CD4-positive, alpha-beta memory T cell (primary cell): Measurements from ENCODE around the gene RBMS3. TPM values are rescaled to one million over a fixed set of nuclear protein-coding genes. Genes with fewer than 3 reads are reported as not detected.
"Not testable (repeated sequence)": the region's sequence is repeated elsewhere in the genome, so short reads cannot be mapped to it uniquely, and the experiment has no call there.

Experiments
- CTCF ChIA-PET: fragments of 350-600 bp; sonication (Branson Sonifier 250); formaldehyde crosslinking; loops from one replicate; lab custom pipeline; 2021; ENCODE audit warnings: inconsistent platforms; ENCODE audit not compliant: partially characterized antibody; lab: Charles Lee
- POLR2A ChIA-PET: fragments of 350-600 bp; sonication (Branson Sonifier 250); formaldehyde crosslinking; loops from one replicate; lab custom pipeline; 2021; ENCODE audit not compliant: partially characterized antibody; lab: Charles Lee
- DNase-seq, 5 donors: peaks; one replicate each; pipeline versions ENCODE4 v3.0.0 to v3.0.0-alpha.2; 2020 to 2022; ENCODE audit warnings: mixed read lengths in 1 of 5
- H3K27ac ChIP-seq: one replicate; pipeline ENCODE4 v1.7.0; 2013; ENCODE audit warnings: low read depth, low read length
- H3K27me3 ChIP-seq: 2 replicates; pipeline ENCODE4 v1.7.0; 2013; ENCODE audit warnings: mild to moderate bottlenecking, low read length, moderate library complexity; ENCODE audit not compliant: insufficient read depth
- H3K36me3 ChIP-seq: 2 replicates; pipeline ENCODE4 v1.7.0; 2013; ENCODE audit warnings: mild to moderate bottlenecking, low read length, moderate library complexity; ENCODE audit not compliant: insufficient read depth
- H3K4me1 ChIP-seq: 2 replicates; pipeline ENCODE4 v1.7.0; 2013; ENCODE audit warnings: mild to moderate bottlenecking, low read length, moderate library complexity; ENCODE audit not compliant: insufficient read depth
- H3K4me3 ChIP-seq, 2 donors: one replicate each; pipeline ENCODE4 v1.7.0; 2013; ENCODE audit warnings: low read length in 2 of 2, mild to moderate bottlenecking in 1 of 2
- H3K9me3 ChIP-seq, 2 donors: one replicate each; pipeline ENCODE4 v1.7.0; 2013; ENCODE audit warnings: low read length in 2 of 2, control low read depth in 1 of 2; ENCODE audit not compliant: control insufficient read depth in 1 of 2
- H3K27ac Mint-ChIP-seq, 7 donors: one replicate each; pipeline ENCODE4 v1.8.0; 2020 to 2021; ENCODE audit warnings: mixed read lengths in 7 of 7, mild to moderate bottlenecking in 6 of 7, inconsistent platforms in 3 of 7, moderate library complexity in 3 of 7
- H3K27me3 Mint-ChIP-seq, 2 donors: one replicate each; pipeline ENCODE4 v1.8.0; 2020 to 2021; ENCODE audit warnings: mixed read lengths in 2 of 2
- H3K36me3 Mint-ChIP-seq, 2 donors: one replicate each; pipeline ENCODE4 v1.8.0; 2020 to 2021; ENCODE audit warnings: mixed read lengths in 2 of 2, inconsistent platforms in 1 of 2, mild to moderate bottlenecking in 1 of 2
- H3K4me1 Mint-ChIP-seq, 4 donors: one replicate each; pipeline ENCODE4 v1.8.0; 2020 to 2021; ENCODE audit warnings: mixed read lengths in 4 of 4, mild to moderate bottlenecking in 1 of 4
- H3K4me3 Mint-ChIP-seq, 8 donors: one replicate each; pipeline ENCODE4 v1.8.0; 2020 to 2021; ENCODE audit warnings: mixed read lengths in 8 of 8, mild to moderate bottlenecking in 7 of 8, moderate library complexity in 6 of 8, inconsistent platforms in 3 of 8
- H3K9me3 Mint-ChIP-seq, 8 donors: one replicate each; pipeline ENCODE4 v1.8.0; 2020 to 2021; ENCODE audit warnings: mixed read lengths in 8 of 8, mild to moderate bottlenecking in 5 of 8, inconsistent platforms in 3 of 8, moderate library complexity in 1 of 8
- intact Hi-C: fragments of 100-400 bp; cut with micrococcal nuclease; formaldehyde crosslinking; loops from one replicate; pipeline ENCODE4 v1.15.1; 2023
- polyA plus RNA-seq, 2 donors: library from polyadenylated mRNA; unstranded; fragments of 300-500 nt; fragmentation: Illumina TruSeq; gene quantifications; one replicate each; pipeline ENCODE4 v1.2.3, GENCODE V29; 2021
- total RNA-seq, 2 experiments: library from RNA; stranded (reverse); gene quantifications; one replicate each; pipeline ENCODE4 v1.2.3, GENCODE V29; 2021

RBMS3 gene
- total and polyA plus RNA-seq, 4 experiments from 2014 or later = 0.70 to 1.6 (median 1.0) TPM; not detected in 1

GRCh38 chr3:29382845-29383244, 102.0 kb downstream of the RBMS3 start:
- no peaks in the 10 kb centered on the region for H3K27me3 ChIP-seq
- peaks cover 0 to 6% (median under 1%) of the 10 kb centered on the region in 8 donors for H3K9me3 Mint-ChIP-seq
- no peak overlapping the region for H3K27ac ChIP-seq
- intact Hi-C loops = no loop called here
- ChIA-PET CTCF (no interaction called here), POLR2A (no interaction called here)
- H3K9me3 ChIP-seq = no peaks in the 10 kb centered on the region
- H3K27ac Mint-ChIP-seq = no peak overlapping the region
- no peak overlapping the region for H3K4me3 ChIP-seq
- H3K36me3 Mint-ChIP-seq = no peaks in the 10 kb centered on the region
- no peaks in the 10 kb centered on the region for H3K27me3 Mint-ChIP-seq
- no peaks in the 10 kb centered on the region for H3K4me1 ChIP-seq
- H3K4me3 Mint-ChIP-seq = no peak overlapping the region
- H3K36me3 ChIP-seq = no peaks in the 10 kb centered on the region
- DNase-seq = no peak
- peaks cover 0 to 1% (median 0%) of the 10 kb centered on the region in 4 donors for H3K4me1 Mint-ChIP-seq

- Mint-ChIP-seq H3K4me1 (peaks cover 0 to 1% (median 0%) of the 10 kb centered on the region in 4 donors), H3K27ac (no peak overlapping the region), H3K36me3 (no peaks in the 10 kb centered on the region), H3K27me3 (no peaks in the 10 kb centered on the region), H3K9me3 (peaks cover 0 to 6% (median 3%) of the 10 kb centered on the region in 8 donors), H3K4me3 (no peak overlapping the region)
- ChIA-PET CTCF (no interaction called here), POLR2A (no interaction called here)
- Histone ChIP-seq H3K4me1 (no peaks in the 10 kb centered on the region), H3K27ac (no peak overlapping the region), H3K36me3 (no peaks in the 10 kb centered on the region), H3K27me3 (no peaks in the 10 kb centered on the region), H3K4me3 (no peak overlapping the region), H3K9me3 (no peaks in the 10 kb centered on the region)
- DNase-seq = no peak
- intact Hi-C loops = no loop called here
Measured at GRCh38 chr3:29384640-29385039, 103.8 kb downstream of the RBMS3 start.

GRCh38 chr3:29385046-29385830, 104.4 kb downstream of the RBMS3 start:
- H3K27me3 Mint-ChIP-seq = no peaks in the 10 kb centered on the region
- CTCF ChIA-PET = no interaction called here
- Histone ChIP-seq H3K4me3 (no peak overlapping the region), H3K27me3 (no peaks in the 10 kb centered on the region), H3K36me3 (no peaks in the 10 kb centered on the region), H3K4me1 (no peaks in the 10 kb centered on the region), H3K27ac (no peak overlapping the region), H3K9me3 (no peaks in the 10 kb centered on the region)
- peak overlapping the region in 1 of 7 donors; percentile 48 for H3K27ac Mint-ChIP-seq
- no peak for DNase-seq
- no peaks in the 10 kb centered on the region for H3K36me3 Mint-ChIP-seq
- POLR2A ChIA-PET = no interaction called here
- peaks cover 0 to 1% (median 0%) of the 10 kb centered on the region in 4 donors for H3K4me1 Mint-ChIP-seq
- intact Hi-C loops = no loop called here
- H3K4me3 Mint-ChIP-seq = no peak overlapping the region
- peaks cover 0 to 6% (median 3%) of the 10 kb centered on the region in 8 donors for H3K9me3 Mint-ChIP-seq

- Mint-ChIP-seq H3K27me3 (no peaks in the 10 kb centered on the region), H3K27ac (no peak overlapping the region), H3K9me3 (peaks cover 0 to 10% (median 5%) of the 10 kb centered on the region in 8 donors), H3K4me1 (no peaks in the 10 kb centered on the region), H3K4me3 (no peak overlapping the region), H3K36me3 (no peaks in the 10 kb centered on the region)
- Histone ChIP-seq H3K4me1 (no peaks in the 10 kb centered on the region), H3K27ac (no peak overlapping the region), H3K27me3 (no peaks in the 10 kb centered on the region), H3K36me3 (no peaks in the 10 kb centered on the region), H3K9me3 (no peaks in the 10 kb centered on the region), H3K4me3 (no peak overlapping the region)
- intact Hi-C loops = no loop called here
- no peak for DNase-seq
- ChIA-PET CTCF (no interaction called here), POLR2A (no interaction called here)
Measured at GRCh38 chr3:29389362-29389761, 108.5 kb downstream of the RBMS3 start.

GRCh38 chr3:29392625-29393388, 111.9 kb downstream of the RBMS3 start:
- Histone ChIP-seq H3K9me3 (no peaks in the 10 kb centered on the region), H3K36me3 (no peaks in the 10 kb centered on the region), H3K27me3 (no peaks in the 10 kb centered on the region), H3K4me1 (no peaks in the 10 kb centered on the region), H3K27ac (no peak overlapping the region), H3K4me3 (no peak overlapping the region)
- Mint-ChIP-seq H3K4me3 (no peak overlapping the region), H3K4me1 (no peaks in the 10 kb centered on the region), H3K9me3 (peaks cover 0 to 10% (median 6%) of the 10 kb centered on the region in 8 donors), H3K27ac (no peak overlapping the region), H3K36me3 (no peaks in the 10 kb centered on the region), H3K27me3 (no peaks in the 10 kb centered on the region)
- CTCF ChIA-PET = no interaction called here
- DNase-seq = no peak
- POLR2A ChIA-PET = no interaction called here
- intact Hi-C loops = no loop called here

GRCh38 chr3:29393946-29394345, 113.1 kb downstream of the RBMS3 start:
- CTCF ChIA-PET, H3K27ac Mint-ChIP-seq, intact Hi-C loops, H3K27me3 ChIP-seq, H3K9me3 ChIP-seq, H3K36me3 ChIP-seq, H3K4me3 Mint-ChIP-seq, H3K4me1 Mint-ChIP-seq, DNase-seq, H3K27ac ChIP-seq, POLR2A ChIA-PET, H3K36me3 Mint-ChIP-seq, H3K4me1 ChIP-seq, H3K27me3 Mint-ChIP-seq, H3K4me3 ChIP-seq: not testable (repeated sequence)
- H3K9me3 Mint-ChIP-seq = peaks cover 0 to 10% (median 5%) of the 10 kb centered on the region in 8 donors

- Mint-ChIP-seq H3K27ac (no peak overlapping the region), H3K36me3 (no peaks in the 10 kb centered on the region), H3K4me3 (no peak overlapping the region), H3K27me3 (no peaks in the 10 kb centered on the region), H3K9me3 (peaks cover 0 to 9% (median 5%) of the 10 kb centered on the region in 8 donors), H3K4me1 (no peaks in the 10 kb centered on the region)
- ChIA-PET CTCF (no interaction called here), POLR2A (no interaction called here)
- Histone ChIP-seq H3K27ac (no peak overlapping the region), H3K4me3 (no peak overlapping the region), H3K9me3 (no peaks in the 10 kb centered on the region), H3K4me1 (no peaks in the 10 kb centered on the region), H3K36me3 (no peaks in the 10 kb centered on the region), H3K27me3 (no peaks in the 10 kb centered on the region)
- intact Hi-C loops = no loop called here
- no peak for DNase-seq
Measured at GRCh38 chr3:29397406-29397805, 116.5 kb downstream of the RBMS3 start.
